Measurements from ENCODE around the gene KRTAP4-11.
"Not testable (repeated sequence)": the region's sequence is repeated elsewhere in the genome, so short reads cannot be mapped to it uniquely, and the experiment has no call there.

- TF ChIP-seq POLR2A (IDR thresholded peaks at IDR 0.05; ENCODE audit: extremely low read depth, insufficient read length): not testable (repeated sequence)
- TF ChIP-seq, protein P1, sequence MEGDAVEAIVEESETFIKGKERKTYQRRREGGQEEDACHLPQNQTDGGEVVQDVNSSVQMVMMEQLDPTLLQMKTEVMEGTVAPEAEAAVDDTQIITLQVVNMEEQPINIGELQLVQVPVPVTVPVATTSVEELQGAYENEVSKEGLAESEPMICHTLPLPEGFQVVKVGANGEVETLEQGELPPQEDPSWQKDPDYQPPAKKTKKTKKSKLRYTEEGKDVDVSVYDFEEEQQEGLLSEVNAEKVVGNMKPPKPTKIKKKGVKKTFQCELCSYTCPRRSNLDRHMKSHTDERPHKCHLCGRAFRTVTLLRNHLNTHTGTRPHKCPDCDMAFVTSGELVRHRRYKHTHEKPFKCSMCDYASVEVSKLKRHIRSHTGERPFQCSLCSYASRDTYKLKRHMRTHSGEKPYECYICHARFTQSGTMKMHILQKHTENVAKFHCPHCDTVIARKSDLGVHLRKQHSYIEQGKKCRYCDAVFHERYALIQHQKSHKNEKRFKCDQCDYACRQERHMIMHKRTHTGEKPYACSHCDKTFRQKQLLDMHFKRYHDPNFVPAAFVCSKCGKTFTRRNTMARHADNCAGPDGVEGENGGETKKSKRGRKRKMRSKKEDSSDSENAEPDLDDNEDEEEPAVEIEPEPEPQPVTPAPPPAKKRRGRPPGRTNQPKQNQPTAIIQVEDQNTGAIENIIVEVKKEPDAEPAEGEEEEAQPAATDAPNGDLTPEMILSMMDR (IDR thresholded peaks at IDR 0.05; ENCODE audit: low read depth, low read length): not testable (repeated sequence)
Observed at GRCh38 chr17:41099682-41100480, 18.3 kb downstream of the KRTAP4-11 start.
